Fibroblast of lung (primary cell): Measurements from ENCODE around the gene STRA6. TPM values are rescaled to one million over a fixed set of nuclear protein-coding genes. Genes with fewer than 3 reads are reported as not detected.

Experiments
- DNase-seq, 2 donors: peaks; one replicate each; pipeline versions ENCODE4 v3.0.0 to v3.0.0-alpha.2; 2010; ENCODE audit warnings: low read depth in 2 of 2
- H2AFZ ChIP-seq: 2 replicates; pipeline ENCODE4 v1.5.1; 2012; ENCODE audit warnings: low read length, control low read depth, inconsistent platforms
- H3K27ac ChIP-seq: 2 replicates; pipeline ENCODE4 v1.5.1; 2011; ENCODE audit warnings: low read length, control low read depth; ENCODE audit not compliant: insufficient read depth
- H3K27me3 ChIP-seq: 2 replicates; pipeline ENCODE4 v1.5.1; 2011; ENCODE audit warnings: mild to moderate bottlenecking, low read length; ENCODE audit not compliant: control insufficient read depth, insufficient read depth
- H3K36me3 ChIP-seq: 2 replicates; pipeline ENCODE4 v1.5.1; 2011; ENCODE audit warnings: low read length; ENCODE audit not compliant: control insufficient read depth, insufficient read depth
- H3K4me1 ChIP-seq: 2 replicates; pipeline ENCODE4 v1.5.1; 2011; ENCODE audit warnings: low read length; ENCODE audit not compliant: control insufficient read depth, insufficient read depth; ENCODE audit errors: extremely low read depth
- H3K4me2 ChIP-seq: 2 replicates; pipeline ENCODE4 v1.5.1; 2011; ENCODE audit warnings: low read length, control low read depth; ENCODE audit not compliant: insufficient read depth; ENCODE audit errors: extremely low read depth
- H3K4me3 ChIP-seq, 4 experiments: fragments of 200-600 bp in 1 of 4; sonication (generic) in 1 of 4; replicated peaks in 1 of 4; 2 replicates each; pipeline ENCODE4 v1.5.1; 2011 to 2016; ENCODE audit warnings: low read length in 4 of 4, low read depth in 3 of 4, mild to moderate bottlenecking in 3 of 4, control low read depth in 2 of 4, inconsistent platforms in 1 of 4, mixed read lengths in 1 of 4; ENCODE audit not compliant: insufficient read depth in 1 of 4; ENCODE audit errors: control extremely low read depth in 1 of 4
- H3K79me2 ChIP-seq: 2 replicates; pipeline ENCODE4 v1.5.1; 2012; ENCODE audit warnings: mild to moderate bottlenecking, low read length, inconsistent platforms; ENCODE audit not compliant: control insufficient read depth, insufficient read depth
- H3K9ac ChIP-seq: 2 replicates; pipeline ENCODE4 v1.5.1; 2011; ENCODE audit warnings: mild to moderate bottlenecking, low read length, control low read depth; ENCODE audit not compliant: insufficient read depth
- H3K9me3 ChIP-seq: 2 replicates; pipeline ENCODE4 v1.5.1; 2012; ENCODE audit warnings: low read depth, low read length; ENCODE audit not compliant: control insufficient read depth, insufficient read depth
- H4K20me1 ChIP-seq: 2 replicates; pipeline ENCODE4 v1.5.1; 2011; ENCODE audit warnings: low read length; ENCODE audit not compliant: control insufficient read depth, insufficient read depth; ENCODE audit errors: extremely low read depth
- CTCF ChIP-seq, 2 donors: IDR thresholded peaks in 1 of 2; conservative IDR thresholded peaks in 1 of 2; 1 replicate in 1 of 2; 2 replicates in 1 of 2; pipeline ENCODE4 v1.5.1; 2011 to 2012; ENCODE audit warnings: low read length in 2 of 2, control low read depth in 1 of 2, inconsistent platforms in 1 of 2, low read depth in 1 of 2, mild to moderate bottlenecking in 1 of 2
- EZH2 ChIP-seq: IDR thresholded peaks from 2 replicates; pipeline ENCODE4 v1.5.1; 2012; ENCODE audit warnings: low read length, control low read depth, mild to moderate bottlenecking; ENCODE audit errors: missing control alignments
- polyA plus RNA-seq, 2 donors: library from polyadenylated mRNA; depleted of rRNA in 1 of 2; stranded (reverse) in 1 of 2; unstranded in 1 of 2; fragments of >200 nt; gene quantifications; 2 replicates each; pipeline ENCODE4 v1.2.1, GENCODE V29; 2011 to 2012; ENCODE audit warnings: missing spikeins in 1 of 2
- total RNA-seq: library from RNA; depleted of rRNA; stranded (reverse); fragments of >200 nt; gene quantifications from 2 replicates; pipeline ENCODE4 v1.2.1, GENCODE V29; 2014

STRA6 gene
- total and polyA plus RNA-seq, 2 donors (not counting 1 experiment from before 2014, with no cell fraction given), result 0.17 TPM; not detected in 1

- H3K27me3 ChIP-seq, result peaks cover 5% of the 10 kb centered on the region
- H3K9me3 ChIP-seq, result no peaks in the 10 kb centered on the region
- no peaks in the 10 kb centered on the region for H3K36me3 ChIP-seq
- H3K79me2 ChIP-seq, result no peaks in the 10 kb centered on the region
- no peak overlapping the region for H2AFZ ChIP-seq
- no peaks in the 10 kb centered on the region for H4K20me1 ChIP-seq
- no peak overlapping the region for H3K27ac ChIP-seq
- no peak overlapping the region for H3K9ac ChIP-seq
- H3K4me3 ChIP-seq, result no peak overlapping the region
- no peak for TF ChIP-seq CTCF (conservative IDR thresholded peaks at IDR 0.05 in 1 of 2, IDR thresholded peaks at IDR 0.05 in 1 of 2; ENCODE audit: low read depth in 1 of 2, low read length in 2 of 2)
- TF ChIP-seq EZH2, result no peak
- no peaks in the 10 kb centered on the region for H3K4me1 ChIP-seq
- no peak for DNase-seq
- H3K4me2 ChIP-seq, result no peak overlapping the region
Observed at GRCh38 chr15:74210729-74211128, 8.1 kb upstream of the STRA6 start.

GRCh38 chr15:74209997-74210671 lies 7.5 kb upstream of the STRA6 start:
- Histone ChIP-seq H3K36me3 (no peaks in the 10 kb centered on the region), H3K4me3 (no peak overlapping the region), H3K4me2 (no peak overlapping the region), H3K79me2 (no peaks in the 10 kb centered on the region), H2AFZ (no peak overlapping the region), H4K20me1 (no peaks in the 10 kb centered on the region), H3K9me3 (no peaks in the 10 kb centered on the region), H3K27me3 (peaks cover 5% of the 10 kb centered on the region), H3K27ac (no peak overlapping the region), H3K4me1 (no peaks in the 10 kb centered on the region), H3K9ac (no peak overlapping the region)
- DNase-seq, result peak; percentile 71 to 99
- TF ChIP-seq CTCF (conservative IDR thresholded peaks at IDR 0.05 in 1 of 2, IDR thresholded peaks at IDR 0.05 in 1 of 2; ENCODE audit: low read depth in 1 of 2, low read length in 2 of 2) (no peak), EZH2 (no peak)

- H3K27me3 ChIP-seq, result peaks cover 5% of the 10 kb centered on the region
- H3K9me3 ChIP-seq, result no peaks in the 10 kb centered on the region
- H3K9ac ChIP-seq, result no peak overlapping the region
- no peak overlapping the region for H3K4me3 ChIP-seq
- no peak overlapping the region for H2AFZ ChIP-seq
- no peaks in the 10 kb centered on the region for H3K79me2 ChIP-seq
- no peak overlapping the region for H3K27ac ChIP-seq
- no peaks in the 10 kb centered on the region for H3K4me1 ChIP-seq
- no peak for DNase-seq
- no peak for TF ChIP-seq EZH2
- no peak for TF ChIP-seq CTCF (conservative IDR thresholded peaks at IDR 0.05 in 1 of 2, IDR thresholded peaks at IDR 0.05 in 1 of 2; ENCODE audit: low read depth in 1 of 2, low read length in 2 of 2)
- no peaks in the 10 kb centered on the region for H4K20me1 ChIP-seq
- H3K36me3 ChIP-seq, result no peaks in the 10 kb centered on the region
- H3K4me2 ChIP-seq, result no peak overlapping the region
Observed at GRCh38 chr15:74209560-74209958, 7.0 kb upstream of the STRA6 start.
